SU-DHL-6 (cell line): ENCODE measurements around the gene COPZ1.
A peak's percentile ranks its signal among the peaks of the same experiment; 100 is the strongest.
"Not testable (repeated sequence)": the region's sequence is repeated elsewhere in the genome, so short reads cannot be mapped to it uniquely, and the experiment has no call there.

Experiments used
- H2AFZ ChIP-seq: fragments of 200-600 bp; sonication (generic); 2 replicates; pipeline ENCODE4 v1.6.1; 2014; ENCODE audit warnings: low read depth, mild to moderate bottlenecking, moderate library complexity, mixed read lengths, antibody characterized with exemption, low read length; ENCODE audit not compliant: severe bottlenecking
- H3F3A ChIP-seq: fragments of 200-600 bp; shearing (Covaris generic); 2 replicates; pipeline ENCODE4 v1.6.0; 2016; ENCODE audit warnings: antibody characterized with exemption, mild to moderate bottlenecking; ENCODE audit not compliant: insufficient read depth
- H3K27ac ChIP-seq: fragments of 200-600 bp; sonication (generic); 2 replicates; pipeline ENCODE4 v1.5.1; 2016; ENCODE audit warnings: low read depth, mild to moderate bottlenecking, low read length, moderate library complexity, mixed read lengths
- H3K27me3 ChIP-seq: fragments of 200-600 bp; sonication (generic), shearing (Covaris generic); 2 replicates; pipeline ENCODE4 v1.6.0; 2014; ENCODE audit warnings: mild to moderate bottlenecking, low read length
- H3K36me3 ChIP-seq: fragments of 200-600 bp; sonication (generic); 2 replicates; pipeline ENCODE4 v1.6.1; 2014; ENCODE audit warnings: mild to moderate bottlenecking, low read length, mixed read lengths
- H3K4me2 ChIP-seq: fragments of 300-600, 200-600 bp; shearing (Covaris generic), sonication (generic); 2 replicates; pipeline ENCODE4 v1.6.0; 2014; ENCODE audit warnings: low read length, low read depth, mild to moderate bottlenecking; ENCODE audit not compliant: poor library complexity, severe bottlenecking
- H3K4me3 ChIP-seq: fragments of 200-600 bp; sonication (generic); 2 replicates; pipeline ENCODE4 v1.5.1; 2014; ENCODE audit warnings: antibody characterized with exemption, low read length, mild to moderate bottlenecking, mixed read lengths; ENCODE audit not compliant: insufficient read depth, poor library complexity, severe bottlenecking
- H3K79me2 ChIP-seq: fragments of 200-600 bp; sonication (generic); 2 replicates; pipeline ENCODE4 v1.6.1; 2014; ENCODE audit warnings: mild to moderate bottlenecking, low read length, moderate library complexity; ENCODE audit not compliant: insufficient read depth
- H3K9ac ChIP-seq: fragments of 200-600 bp; sonication (generic); 2 replicates; pipeline ENCODE4 v1.7.0; 2014; ENCODE audit warnings: mild to moderate bottlenecking, low read length
- H3K9me2 ChIP-seq: fragments of 200-600 bp; sonication (generic); replicated peaks from 2 replicates; pipeline ENCODE4 v1.6.1; 2014; ENCODE audit warnings: low read length; ENCODE audit not compliant: insufficient read depth
- H3K9me3 ChIP-seq: fragments of 200-600 bp; sonication (generic); 2 replicates; pipeline ENCODE4 v1.6.1; 2014; ENCODE audit warnings: low read length, mixed read lengths; ENCODE audit not compliant: insufficient read depth
- H4K20me1 ChIP-seq: fragments of 200-600 bp; sonication (generic); 2 replicates; pipeline ENCODE4 v1.6.1; 2014; ENCODE audit warnings: low read depth, mild to moderate bottlenecking, antibody characterized with exemption, low read length, moderate library complexity, mixed read lengths
- CTCF ChIP-seq: fragments of 200-600 bp; sonication (generic); IDR thresholded peaks from one replicate; pipeline ENCODE4 v1.5.1; 2017; ENCODE audit warnings: antibody characterized with exemption, mild to moderate bottlenecking, low read length, moderate library complexity; ENCODE audit not compliant: insufficient read depth, poor library complexity, severe bottlenecking
- EZH2phosphoT487 ChIP-seq: fragments of 200-600 bp; sonication (generic), shearing (Covaris generic); conservative IDR thresholded peaks from 2 replicates; pipeline ENCODE4 v1.6.1; 2018; ENCODE audit warnings: mild to moderate bottlenecking, antibody characterized with exemption, low read length, moderate library complexity, mixed read lengths

COPZ1 gene

GRCh38 chr12:54282949-54283593, 41.9 kb upstream of the COPZ1 start:
- H3K4me3 ChIP-seq: peak overlapping the region; percentile 71
- H3K4me2 ChIP-seq: peak overlapping the region; percentile 77
- peaks cover 47% of the 10 kb centered on the region for H3K79me2 ChIP-seq
- TF ChIP-seq EZH2phosphoT487 (no peak), CTCF (no peak)
- H3F3A ChIP-seq: peaks cover 81% of the 10 kb centered on the region
- no peaks in the 10 kb centered on the region for H3K27me3 ChIP-seq
- no peaks in the 10 kb centered on the region for H3K9me2 ChIP-seq
- H3K9me3 ChIP-seq: no peaks in the 10 kb centered on the region
- peak overlapping the region; percentile 96 for H3K9ac ChIP-seq
- H3K36me3 ChIP-seq: peaks cover 79% of the 10 kb centered on the region
- H2AFZ ChIP-seq: no peak overlapping the region
- H4K20me1 ChIP-seq: peaks cover 40% of the 10 kb centered on the region
- H3K27ac ChIP-seq: no peak overlapping the region

- H3K27ac ChIP-seq, H3K9me3 ChIP-seq, H3K27me3 ChIP-seq, H2AFZ ChIP-seq, H3K4me3 ChIP-seq, H3K9me2 ChIP-seq: not testable (repeated sequence)
- peaks cover 84% of the 10 kb centered on the region for H3F3A ChIP-seq
- H3K79me2 ChIP-seq: peaks cover 36% of the 10 kb centered on the region
- peak overlapping the region; percentile 77 for H3K4me2 ChIP-seq
- peaks cover 69% of the 10 kb centered on the region for H3K36me3 ChIP-seq
- H4K20me1 ChIP-seq: peaks cover 40% of the 10 kb centered on the region
- H3K9ac ChIP-seq: peak overlapping the region; percentile 96; the same call in 1 of the 2 replicates
Measured at GRCh38 chr12:54284070-54284780, 40.7 kb upstream of the COPZ1 start.

- Histone ChIP-seq H2AFZ (no peak overlapping the region), H3K9ac (no peak overlapping the region), H3K79me2 (peaks cover 32% of the 10 kb centered on the region), H3K4me2 (peak overlapping the region; percentile 2), H3K4me3 (no peak overlapping the region), H4K20me1 (peaks cover 40% of the 10 kb centered on the region), H3K27me3 (no peaks in the 10 kb centered on the region), H3K27ac (no peak overlapping the region), H3F3A (peaks cover 94% of the 10 kb centered on the region), H3K9me2 (no peaks in the 10 kb centered on the region), H3K9me3 (no peaks in the 10 kb centered on the region), H3K36me3 (peaks cover 67% of the 10 kb centered on the region)
- TF ChIP-seq CTCF: no peak
Measured at GRCh38 chr12:54285150-54286041, 39.5 kb upstream of the COPZ1 start.
